GM19238 (cell line): ENCODE data around the gene RAB25.
"Not testable (repeated sequence)": the region's sequence is repeated elsewhere in the genome, so short reads cannot be mapped to it uniquely, and the experiment has no call there.

ENCODE experiments used
- DNase-seq: peaks from one replicate; pipeline ENCODE4 v3.0.0; 2011; ENCODE audit warnings: low spot score; ENCODE audit not compliant: insufficient read length

Gene RAB25

DNA sequence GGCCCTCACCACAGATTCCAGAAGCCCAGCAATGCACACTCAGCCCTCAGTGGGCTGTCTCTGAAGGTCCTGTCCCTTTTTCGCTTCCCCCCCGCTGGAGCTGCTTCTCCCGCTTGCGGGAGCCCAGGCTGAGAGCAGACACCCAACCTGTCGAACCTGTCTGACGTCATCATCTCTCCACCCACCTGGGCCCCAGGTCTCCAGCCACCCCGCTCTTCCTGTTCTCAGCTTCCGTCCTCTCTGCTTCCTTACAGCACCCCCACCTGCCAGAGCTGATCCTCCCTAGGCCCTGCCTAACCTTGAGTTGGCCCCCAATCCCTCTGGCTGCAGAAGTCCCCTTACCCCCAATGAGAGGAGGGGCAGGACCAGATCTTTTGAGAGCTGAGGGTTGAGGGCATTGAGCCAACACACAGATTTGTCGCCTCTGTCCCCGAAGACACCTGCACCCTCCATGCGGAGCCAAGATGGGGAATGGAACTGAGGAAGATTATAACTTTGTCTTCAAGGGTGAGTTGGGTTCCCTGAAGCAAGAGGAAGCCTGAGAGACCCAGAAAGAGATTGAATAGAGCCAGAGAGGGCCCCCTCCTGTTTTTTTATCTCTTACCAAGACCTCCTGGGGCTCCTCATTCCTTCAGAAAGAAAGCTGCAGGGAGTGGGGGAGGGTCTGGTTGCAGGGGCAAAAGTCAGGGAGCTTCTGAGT is at the start of gene RAB25:
Gene RAB25 (plus strand): TSS at position 224 of the 700 bp plus-strand sequence. CDS start 241 bp downstream, at position 465.
- DNase-seq = no peak

GRCh38 chr1:156012051-156012817 is 48.7 kb upstream of the RAB25 start:
- peak; percentile 62 for DNase-seq

GRCh38 chr1:156014829-156015228 is 46.1 kb upstream of the RAB25 start:
- no peak for DNase-seq

GRCh38 chr1:156019946-156020292 is 41.0 kb upstream of the RAB25 start:
- DNase-seq = no peak

DNA sequence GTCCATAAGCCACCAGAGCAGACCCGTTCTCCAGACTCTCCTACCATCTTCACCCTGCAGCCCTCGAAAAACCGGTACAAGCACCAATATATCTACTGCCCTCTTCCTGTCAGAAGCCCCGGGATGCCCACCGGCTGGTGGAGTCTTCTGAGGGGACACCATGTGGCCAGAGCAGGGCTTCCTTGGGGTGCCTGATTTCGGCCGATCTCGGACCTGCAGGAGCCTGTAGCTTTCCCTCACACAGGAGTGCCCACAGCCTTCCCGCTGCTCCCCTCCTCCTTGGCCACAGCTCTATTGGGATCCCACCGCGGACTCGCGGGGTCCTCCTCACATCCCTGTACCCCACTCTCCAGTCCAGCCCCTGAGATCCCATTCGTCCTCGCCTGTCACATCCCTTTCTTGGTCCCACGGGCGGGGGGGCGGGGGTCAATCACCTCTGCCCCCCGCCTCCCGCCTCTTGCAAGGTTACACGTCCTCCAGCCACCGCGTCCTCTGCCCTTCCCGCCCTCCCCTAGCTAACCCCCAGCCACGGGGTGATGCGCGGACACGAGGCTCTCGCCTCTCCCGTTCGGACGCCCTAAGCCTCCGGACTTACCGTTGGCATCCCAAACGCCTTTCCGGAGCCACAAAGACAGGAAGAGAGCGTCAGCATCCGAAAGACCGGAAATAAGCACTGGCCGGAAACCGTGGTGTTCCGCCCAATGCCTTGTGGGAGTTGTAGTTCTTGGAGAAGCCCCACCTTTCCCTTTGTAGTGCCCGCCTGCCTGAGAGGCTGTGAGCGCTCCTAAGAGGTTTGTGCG is 40.5 kb upstream of the RAB25 start, which contains the start of gene SSR2:
Gene SSR2 (minus strand): TSS at position 659 of the 800 bp plus-strand sequence. CDS start 784 bp downstream, outside the sequence.
- peak; percentile 96 for DNase-seq

DNA sequence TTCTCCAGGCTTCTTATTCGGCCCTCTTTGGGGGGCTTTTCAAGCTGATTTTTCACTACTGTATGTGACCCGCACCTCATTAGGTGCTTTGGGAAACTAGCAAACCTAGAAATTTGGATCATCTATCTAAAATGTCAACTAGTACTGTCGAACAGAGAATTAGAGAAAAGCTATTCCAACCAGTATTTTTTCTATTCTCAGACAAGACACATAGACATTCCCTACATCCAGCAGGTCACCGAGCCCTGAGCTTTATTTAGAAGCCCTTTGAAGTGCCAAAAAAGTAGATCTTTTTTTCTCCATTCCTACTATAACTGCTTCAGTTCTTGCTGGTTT is 39.9 kb upstream of the RAB25 start:
- no peak for DNase-seq

- DNase-seq = no peak
Observed at GRCh38 chr1:156021954-156022353, 39.0 kb upstream of the RAB25 start.

DNA sequence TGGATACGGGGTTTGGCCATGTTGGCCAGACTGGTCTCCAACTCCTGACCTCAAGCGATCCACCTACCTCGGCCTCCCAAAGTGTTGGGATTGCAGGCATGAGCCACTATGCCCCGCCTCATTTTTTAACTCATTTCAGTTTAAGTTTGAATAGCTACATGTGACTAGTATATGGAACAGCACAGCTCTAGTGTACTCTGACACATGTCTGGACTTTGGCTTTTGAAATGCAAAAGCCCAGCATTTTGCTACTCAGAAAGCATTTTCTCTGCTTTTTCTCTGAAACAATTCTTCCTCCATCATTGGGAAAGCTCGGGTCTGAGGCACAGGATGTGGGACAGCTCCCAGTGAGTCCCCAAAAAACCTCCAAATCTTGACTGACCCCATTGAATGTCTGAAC is 36.2 kb upstream of the RAB25 start:
- DNase-seq = no peak

DNA sequence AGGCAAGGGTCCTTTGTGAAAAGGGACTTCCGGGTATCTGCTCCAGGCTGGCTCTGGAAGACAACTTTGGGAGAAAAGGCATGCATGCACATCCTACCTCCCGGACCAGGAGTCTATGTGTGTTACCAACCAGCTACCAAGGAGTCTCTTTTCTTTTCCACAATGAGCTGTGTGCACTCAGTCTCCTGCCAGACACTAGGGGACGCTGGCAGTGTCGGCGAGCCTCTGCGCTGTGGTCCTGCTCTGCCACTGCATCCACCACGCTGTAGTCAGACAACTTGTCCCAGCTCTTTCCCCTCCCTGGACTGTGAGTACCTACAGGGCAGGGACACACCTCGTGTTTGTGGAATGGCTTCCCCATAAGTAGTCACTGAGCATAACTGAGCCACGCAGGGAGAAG is 35.1 kb upstream of the RAB25 start:
- peak; percentile 23 for DNase-seq

- no peak for DNase-seq
Observed at GRCh38 chr1:156026588-156026987, 34.4 kb upstream of the RAB25 start.

- no peak for DNase-seq
Observed at GRCh38 chr1:156033011-156033410, 27.9 kb upstream of the RAB25 start.

GRCh38 chr1:156034991-156035390 is 26.0 kb upstream of the RAB25 start:
- not testable (repeated sequence) for DNase-seq

DNA sequence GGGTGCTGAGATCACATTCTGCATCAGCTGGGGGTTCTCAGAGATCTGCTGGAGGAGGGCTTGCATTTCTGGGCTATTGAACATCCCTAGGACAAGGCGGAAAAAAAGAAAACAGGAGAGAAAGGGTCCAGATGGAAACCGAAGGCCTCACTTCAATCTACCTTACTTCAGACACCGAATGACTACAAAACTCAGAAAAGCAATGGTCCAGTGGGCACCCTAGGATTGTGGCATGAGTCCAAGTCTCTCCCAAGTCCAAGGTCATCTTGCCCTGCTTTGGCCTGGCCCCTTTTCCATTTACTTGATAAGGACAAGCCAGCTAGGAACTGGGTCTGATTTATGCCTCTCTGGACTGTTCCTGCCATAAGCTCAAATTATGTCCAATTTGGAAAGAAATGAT is 18.1 kb upstream of the RAB25 start:
- DNase-seq = no peak

- no peak for DNase-seq
Observed at GRCh38 chr1:156045076-156045475, 15.9 kb upstream of the RAB25 start.

- no peak for DNase-seq
Observed at GRCh38 chr1:156048663-156049258, 12.2 kb upstream of the RAB25 start.

GRCh38 chr1:156050376-156050775 is 10.6 kb upstream of the RAB25 start:
- DNase-seq = no peak

DNA sequence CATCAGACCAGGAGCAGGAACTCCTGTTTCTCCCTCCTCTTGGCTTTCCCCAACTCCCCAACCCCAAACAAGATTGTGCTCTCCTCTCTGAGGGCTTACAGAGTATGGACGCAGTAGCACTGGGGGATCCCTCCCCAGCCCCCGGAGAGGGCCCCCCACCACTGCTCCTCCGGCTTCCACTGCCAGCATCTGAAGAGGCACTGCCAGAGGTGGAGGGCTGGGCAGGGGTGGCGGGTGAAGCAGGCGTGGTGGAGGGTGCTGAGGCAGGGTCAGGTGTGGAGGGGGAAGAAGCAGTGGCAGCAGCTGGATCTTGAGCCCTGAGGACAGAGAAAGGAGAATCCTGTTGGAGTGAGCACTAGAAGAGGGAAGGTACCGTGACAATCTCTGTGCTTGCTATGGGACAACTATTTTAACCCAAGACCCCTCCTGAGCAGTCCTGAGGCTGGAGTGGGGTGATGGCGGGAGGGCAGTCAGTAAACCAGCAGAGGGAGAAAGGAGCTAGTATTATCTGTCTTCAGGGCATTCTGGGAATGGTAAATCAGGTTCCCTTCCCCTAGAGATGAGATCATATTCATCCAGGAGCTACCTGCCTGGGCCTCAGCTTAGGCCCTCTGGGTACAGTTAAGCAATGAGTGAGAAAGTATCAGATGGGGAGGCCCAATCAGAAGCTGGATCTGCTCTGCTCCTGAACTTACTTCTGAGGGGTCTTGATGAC is 9.8 kb upstream of the RAB25 start:
- no peak for DNase-seq

DNA sequence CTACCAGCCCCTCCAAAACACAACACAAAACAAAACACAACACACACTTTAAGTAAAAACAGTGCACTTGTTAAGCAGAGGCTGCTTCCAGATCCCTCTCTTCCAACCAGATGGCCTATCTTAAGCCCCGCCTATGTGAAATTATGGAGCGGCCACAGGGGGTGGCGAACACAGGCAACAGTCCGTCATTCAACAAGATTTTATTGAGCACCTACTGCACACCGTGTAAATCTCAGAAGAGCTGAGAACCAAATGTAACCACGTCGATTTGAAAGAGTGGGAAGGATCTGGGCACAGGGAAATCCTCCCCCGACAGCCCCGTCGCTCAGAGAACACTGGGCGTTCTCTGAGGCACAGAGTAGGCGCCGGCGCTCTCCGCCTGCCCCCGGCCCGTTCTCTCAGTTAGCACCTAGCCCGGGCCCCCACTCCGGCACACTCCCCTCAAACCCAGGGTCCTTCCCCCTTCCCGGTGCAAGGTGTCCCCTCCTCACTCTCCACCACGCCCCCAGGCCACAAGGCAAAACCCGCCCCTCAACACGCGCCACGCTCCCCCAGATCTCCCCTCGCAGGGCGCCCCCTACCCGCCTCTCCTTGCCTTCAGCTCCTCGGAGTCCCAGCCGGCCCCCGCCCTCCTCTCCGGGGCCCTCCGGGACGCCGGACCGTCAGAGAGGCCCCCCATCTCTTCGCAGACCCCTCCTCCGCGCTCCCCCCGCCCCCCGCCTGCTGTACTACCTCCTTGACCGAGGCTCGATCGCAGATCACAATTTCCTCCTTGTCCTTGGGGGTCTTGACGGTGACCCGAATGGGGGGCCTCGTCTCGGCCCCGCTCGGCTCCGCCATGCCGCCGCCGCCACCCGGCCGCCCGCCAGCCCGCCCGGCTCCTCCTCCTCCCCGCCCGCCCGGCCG is 7.8 kb upstream of the RAB25 start:
- peak; percentile 82 for DNase-seq

DNA sequence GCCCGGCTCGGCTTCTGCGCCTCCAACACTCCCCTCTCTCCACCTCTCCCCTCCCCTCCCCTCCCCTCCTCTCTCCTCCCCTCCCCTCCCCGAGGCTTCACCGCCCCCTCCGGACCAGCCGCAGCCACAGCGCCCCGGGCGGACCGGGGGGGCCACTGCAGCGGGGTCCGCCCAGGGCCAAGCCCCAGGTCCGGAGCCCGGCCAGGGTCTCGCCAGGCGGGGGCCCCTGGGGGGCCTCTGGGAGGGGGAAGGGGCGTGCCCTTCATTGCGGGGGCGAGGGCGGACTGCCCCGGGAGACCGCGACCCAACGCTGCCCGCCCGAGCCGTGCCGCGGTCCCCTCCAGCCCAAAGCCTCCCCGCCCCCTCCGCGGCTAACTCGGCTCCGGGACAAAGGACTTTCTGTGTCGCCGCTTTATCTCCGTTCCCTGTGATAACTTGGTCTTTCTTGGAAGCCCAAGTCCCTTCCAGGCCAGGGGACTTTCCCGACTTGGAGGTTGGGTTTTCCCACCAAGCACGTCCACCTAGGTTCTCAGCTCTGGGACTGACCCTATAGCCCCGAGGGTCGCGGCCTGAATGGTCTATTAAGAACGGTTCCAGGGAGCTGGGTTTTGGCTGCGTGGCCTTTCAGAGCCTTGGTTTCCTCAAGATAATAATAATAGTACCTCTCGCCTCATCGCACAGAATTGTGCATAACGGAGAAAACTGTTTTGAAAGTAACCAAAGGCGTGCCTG is 7.0 kb upstream of the RAB25 start, which contains the start of gene UBQLN4:
Gene UBQLN4 (minus strand): TSS at position 31 of the 732 bp plus-strand sequence. CDS start 97 bp downstream, outside the sequence.
- peak; percentile 91 for DNase-seq
